ENCODE data around the gene YEATS4. TPM values are rescaled to one million over a fixed set of nuclear protein-coding genes. Genes with fewer than 3 reads are reported as not detected.

The YEATS4 gene
- total RNA-seq, 1 donor from 2014 or later: 39.6 TPM

DNA sequence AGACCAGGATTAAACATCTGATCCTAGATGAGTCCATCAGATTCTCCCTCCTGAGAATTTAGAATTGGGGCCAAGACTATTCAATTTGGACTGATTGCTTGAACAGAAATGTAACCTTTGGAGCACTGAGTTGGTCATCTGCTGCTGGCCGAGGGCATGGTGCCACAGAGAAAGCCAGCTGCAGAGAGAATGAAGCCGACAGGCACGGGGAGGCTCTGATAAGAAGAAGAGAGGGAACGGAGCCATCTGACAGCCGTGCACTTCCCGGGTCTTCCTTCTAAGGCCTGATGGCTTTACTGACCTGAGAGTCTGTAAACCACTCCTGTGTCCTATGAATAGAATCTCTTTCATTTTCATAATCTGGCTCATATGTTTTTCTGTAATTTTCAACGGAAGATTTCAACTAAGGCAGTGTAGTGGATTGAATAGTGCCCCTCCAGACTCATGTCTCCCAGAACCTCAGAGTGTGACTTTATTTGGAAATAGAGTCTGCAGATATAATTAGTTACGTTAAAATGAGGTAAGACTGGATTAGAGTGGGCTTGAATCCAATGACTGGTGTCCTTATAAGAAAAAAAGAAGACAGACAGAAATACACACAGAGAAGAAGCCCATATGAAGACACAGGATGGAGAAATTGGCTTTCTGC, 71.5 kb downstream of the YEATS4 start:
- intact Hi-C loops (cut with micrococcal nuclease): no loop called here

DNA sequence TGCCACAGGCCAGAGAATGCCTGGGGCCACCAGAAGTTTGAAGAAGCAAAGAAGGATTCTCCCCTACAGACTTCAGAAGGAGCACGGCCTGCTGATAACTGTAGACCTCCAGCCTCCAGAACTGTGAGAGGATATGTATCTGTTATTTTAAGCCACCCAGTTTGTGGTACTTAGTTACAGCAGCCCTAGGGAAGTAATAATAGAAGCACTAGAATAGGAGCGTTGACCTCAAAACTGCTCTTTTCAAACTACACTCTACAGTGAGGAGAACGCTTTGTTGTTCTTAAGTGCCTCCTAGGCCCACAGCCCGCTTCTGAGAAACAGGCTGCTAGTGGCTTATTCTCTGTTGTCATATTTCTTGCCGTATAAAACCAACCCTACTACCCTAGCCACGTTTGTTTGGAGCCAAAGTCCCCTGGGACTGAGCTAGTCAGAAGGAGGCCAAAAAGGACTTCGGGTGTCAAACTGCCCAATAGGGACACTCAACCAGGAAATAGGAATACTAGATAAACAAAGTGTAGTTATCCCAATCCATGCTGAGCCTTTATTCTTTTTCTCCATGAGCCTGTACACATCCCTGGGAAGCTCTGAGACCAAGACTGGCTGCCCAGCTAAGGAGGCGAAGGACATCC, 72.2 kb downstream of the YEATS4 start:
- intact Hi-C loops (cut with micrococcal nuclease): no loop called here

DNA sequence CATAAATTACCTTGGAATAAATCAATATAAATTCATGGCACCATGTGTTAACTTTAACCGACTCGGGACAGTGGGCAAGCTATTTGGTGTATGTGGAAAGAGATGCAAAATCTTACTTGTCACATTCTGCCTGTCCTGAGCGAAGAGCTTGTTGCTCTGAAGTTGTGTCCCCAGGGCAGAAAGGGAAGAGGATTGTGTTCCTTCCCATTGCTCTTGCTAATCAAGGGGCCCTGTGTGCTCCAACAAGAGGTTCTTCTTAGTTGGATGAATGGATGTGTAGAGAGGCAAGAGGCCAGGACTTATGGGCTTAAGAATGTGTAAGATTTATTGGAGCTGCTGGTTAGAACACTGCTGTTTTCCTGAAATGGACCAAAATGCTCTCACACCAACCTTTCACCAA, 74.1 kb downstream of the YEATS4 start:
- intact Hi-C loops (cut with micrococcal nuclease): no loop called here

DNA sequence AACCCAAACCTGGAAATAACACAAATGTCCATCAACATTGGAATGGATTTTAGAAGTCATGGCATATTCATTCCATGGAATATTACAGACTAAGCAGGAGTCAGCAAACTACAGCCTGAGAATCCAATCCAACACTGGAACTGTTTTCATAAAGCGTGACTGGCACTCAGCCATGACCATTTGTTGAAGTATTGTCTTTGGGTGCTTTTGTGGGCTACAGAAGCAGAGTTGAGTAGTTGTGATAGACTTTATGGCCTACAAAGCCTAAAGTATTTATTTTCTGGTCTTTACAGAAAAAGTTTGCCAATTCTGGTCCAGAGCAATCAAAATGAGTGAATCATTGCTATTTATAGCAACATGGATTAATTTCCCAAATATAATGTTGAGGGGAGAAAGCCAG, 76.1 kb downstream of the YEATS4 start:
- intact Hi-C loops (cut with micrococcal nuclease): no loop called here

DNA sequence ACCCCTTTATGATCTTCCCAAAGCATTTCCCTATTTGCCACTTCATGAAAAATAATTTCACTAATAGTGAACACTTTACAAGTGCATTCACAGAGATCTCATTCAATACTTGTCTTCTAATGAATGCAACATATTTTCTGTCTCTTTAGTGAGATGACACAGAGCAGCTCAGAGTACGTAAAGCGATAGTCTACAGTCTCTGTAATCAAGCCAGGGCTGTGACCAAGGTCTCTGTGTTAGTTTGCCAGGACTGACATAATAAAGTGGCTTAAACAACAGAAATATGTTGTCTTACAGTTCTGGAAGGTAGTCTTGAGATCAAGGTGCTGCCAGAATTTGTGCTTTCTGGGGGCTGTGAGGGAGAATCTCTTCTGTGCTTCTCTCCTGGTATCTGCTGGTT, 77.5 kb downstream of the YEATS4 start:
- intact Hi-C loops (cut with micrococcal nuclease): no loop called here

DNA sequence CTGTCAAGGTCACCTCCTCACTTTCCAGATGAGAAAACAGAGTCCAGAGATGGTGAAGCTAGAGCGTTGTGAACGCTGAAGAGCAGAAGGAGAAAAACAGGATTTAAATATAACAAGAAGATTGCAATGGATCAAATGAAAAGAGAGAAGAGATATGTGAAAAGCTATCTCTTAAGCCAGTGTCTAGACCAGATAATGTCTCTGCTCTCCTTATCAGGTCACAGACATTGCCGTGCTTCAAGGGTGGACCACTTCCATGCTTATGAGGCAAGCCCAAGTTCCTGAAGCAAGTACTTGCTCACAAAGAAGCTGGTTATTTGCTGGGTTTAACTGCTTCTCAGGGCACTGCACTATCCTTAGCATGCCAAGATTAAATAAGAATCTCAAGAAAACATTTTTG, 79.0 kb downstream of the YEATS4 start:
- intact Hi-C loops (cut with micrococcal nuclease): no loop called here

DNA sequence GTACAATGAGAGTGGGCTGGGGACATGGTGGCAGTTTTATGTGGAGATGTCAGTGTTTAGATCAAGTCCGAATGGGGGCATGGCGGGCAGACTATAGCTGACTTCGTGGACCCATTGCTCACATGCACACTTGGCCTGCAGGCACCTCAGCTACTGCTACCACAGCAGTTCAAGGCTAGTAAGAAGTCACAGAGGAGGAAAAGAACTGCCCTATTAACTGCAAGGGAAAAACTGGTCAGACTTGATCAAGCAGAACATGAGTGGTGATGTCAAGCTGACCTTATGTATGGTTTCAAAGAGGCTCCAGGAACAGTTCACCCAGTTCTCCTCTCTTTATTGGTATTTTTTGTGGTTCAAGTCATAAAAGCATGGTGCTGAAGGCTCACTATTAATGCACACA, 80.5 kb downstream of the YEATS4 start:
- intact Hi-C loops (cut with micrococcal nuclease): no loop called here

Other genes starting within 250 kb of the YEATS4 start
- gene CPSF6, start 120.2 kb upstream of the YEATS4 start, total RNA-seq: 101 TPM in 2 replicates
- 0.89 and 1.8 TPM in 2 replicates for gene LYZ, start 11.4 kb upstream of the YEATS4 start, total RNA-seq
- gene FRS2, start 110.6 kb downstream of the YEATS4 start, total RNA-seq: 12.2 and 13.5 TPM in 2 replicates
- gene CCT2, start 225.7 kb downstream of the YEATS4 start, total RNA-seq: 252 and 259 TPM in 2 replicates

Measured in T-helper 2 cell treated with Interferon-gamma antibody and Interleukin-4, amounts not matched to agents 100 ng/mL and 5 ng/mL, for 36 hours (primary cell).